ENCODE data around the gene FBXO31. TPM values are rescaled to one million over a fixed set of nuclear protein-coding genes. Genes with fewer than 3 reads are reported as not detected.
"Not testable (repeated sequence)": the region's sequence is repeated elsewhere in the genome, so short reads cannot be mapped to it uniquely, and the experiment has no call there.

FBXO31 gene
- total and polyA plus RNA-seq, 2 of the 13 experiments (the other 11 are each of a cell fraction or from before 2014, with no cell fraction given), result 92.4 to 101 TPM

DNA sequence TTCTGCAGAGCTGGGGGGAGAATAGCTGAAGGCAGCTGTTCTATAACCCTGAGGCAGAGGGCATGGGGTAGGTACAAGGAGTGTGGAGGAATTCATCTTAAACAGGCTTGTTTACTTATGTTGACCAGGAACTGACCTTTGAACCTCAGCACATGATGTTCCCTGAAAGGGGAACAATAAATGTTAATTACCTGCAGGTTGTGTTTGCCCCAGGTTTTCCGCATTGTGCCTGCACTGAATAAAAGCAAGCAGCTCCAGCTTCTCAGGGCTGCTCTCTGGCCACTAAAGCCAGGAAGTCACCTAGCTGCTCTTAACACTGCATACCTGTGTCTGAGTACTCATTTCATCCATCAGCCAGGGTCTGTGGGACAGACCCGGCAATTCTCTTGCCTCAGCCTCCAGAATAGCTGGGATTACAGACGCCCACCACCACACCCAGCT, 4.2 kb downstream of the FBXO31 start (continued):
- TF ChIP-seq, protein P1, sequence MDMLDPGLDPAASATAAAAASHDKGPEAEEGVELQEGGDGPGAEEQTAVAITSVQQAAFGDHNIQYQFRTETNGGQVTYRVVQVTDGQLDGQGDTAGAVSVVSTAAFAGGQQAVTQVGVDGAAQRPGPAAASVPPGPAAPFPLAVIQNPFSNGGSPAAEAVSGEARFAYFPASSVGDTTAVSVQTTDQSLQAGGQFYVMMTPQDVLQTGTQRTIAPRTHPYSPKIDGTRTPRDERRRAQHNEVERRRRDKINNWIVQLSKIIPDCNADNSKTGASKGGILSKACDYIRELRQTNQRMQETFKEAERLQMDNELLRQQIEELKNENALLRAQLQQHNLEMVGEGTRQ (IDR thresholded peaks at IDR 0.05; ENCODE audit: low read depth, low read length), result not testable (repeated sequence)
- TF ChIP-seq, protein P1 (CRISPR knock-in tag; IDR thresholded peaks at IDR 0.05; ENCODE audit: borderline replicate concordance), result 0 out of 2 replicates have a peak, but pooled peaks have one; percentile 17
- TF ChIP-seq ZNF329 (CRISPR knock-in tag; IDR thresholded peaks at IDR 0.05; ENCODE audit: low read depth) (0 out of 2 replicates have a peak, but pooled peaks have one; percentile 32), ZNF792 (CRISPR knock-in tag; IDR thresholded peaks at IDR 0.05) (peak; percentile 46; the same call in 1 of the 2 replicates), IRF2 (CRISPR knock-in tag; IDR thresholded peaks at IDR 0.05) (peak; percentile 68; the same call in 1 of the 2 replicates), YEATS4 (CRISPR knock-in tag; IDR thresholded peaks at IDR 0.05; ENCODE audit: borderline replicate concordance) (peak; percentile 63; the same call in 1 of the 2 replicates), FOXK2 (IDR thresholded peaks at IDR 0.05) (peak; percentile 71; the same call in 1 of the 2 replicates), MYC (CRISPR knock-in tag; IDR thresholded peaks at IDR 0.05; ENCODE audit: borderline replicate concordance) (peak; percentile 20; the same call in 1 of the 2 replicates), NCOR1 (IDR thresholded peaks at IDR 0.05; ENCODE audit: borderline replicate concordance, low read length) (peak; percentile 44; the same call in 1 of the 2 replicates), FOXA3 (CRISPR knock-in tag; IDR thresholded peaks at IDR 0.05) (peak; percentile 96), ISL2 (CRISPR knock-in tag; IDR thresholded peaks at IDR 0.05) (peak; percentile 78), RXRA (CRISPR knock-in tag; IDR thresholded peaks at IDR 0.05) (peak; percentile 51; the same call in 1 of the 2 replicates), SOX6 (CRISPR knock-in tag; IDR thresholded peaks at IDR 0.05) (peak; percentile 96), ZNF331 (CRISPR knock-in tag; IDR thresholded peaks at IDR 0.05) (peak; percentile 72), SSRP1 (CRISPR knock-in tag; IDR thresholded peaks at IDR 0.05) (peak; percentile 24; the same call in 1 of the 2 replicates), HNF4G (IDR thresholded peaks at IDR 0.05; ENCODE audit: borderline replicate concordance, low read depth, low read length) (peak; percentile 77), HNF4G (CRISPR knock-in tag; IDR thresholded peaks at IDR 0.05; ENCODE audit: borderline replicate concordance, low read depth) (0 out of 2 replicates have a peak, but pooled peaks have one; percentile 70), SALL1 (CRISPR knock-in tag; IDR thresholded peaks at IDR 0.05) (peak; percentile 64), HNF4A (CRISPR knock-in tag; IDR thresholded peaks at IDR 0.05) (peak; percentile 94), MXD4 (CRISPR knock-in tag; IDR thresholded peaks at IDR 0.05) (peak; percentile 58; the same call in 1 of the 2 replicates), LCORL (CRISPR knock-in tag; IDR thresholded peaks at IDR 0.05) (0 out of 2 replicates have a peak, but pooled peaks have one; percentile 60), RBFOX2 (IDR thresholded peaks at IDR 0.05; ENCODE audit: low read depth, low read length) (peak; percentile 53), EP300 (IDR thresholded peaks at IDR 0.05; ENCODE audit: low read depth in 2 of 2, low read length in 2 of 2) (peak in 1 of 2 experiments; percentile 55; a peak in 1 of 4 replicates), EP300 (CRISPR knock-in tag; IDR thresholded peaks at IDR 0.05; ENCODE audit: borderline replicate concordance) (peak; percentile 63), GATAD1 (CRISPR knock-in tag; IDR thresholded peaks at IDR 0.05) (peak; percentile 42; the same call in 1 of the 2 replicates)
- TF ChIP-seq, protein P2, sequence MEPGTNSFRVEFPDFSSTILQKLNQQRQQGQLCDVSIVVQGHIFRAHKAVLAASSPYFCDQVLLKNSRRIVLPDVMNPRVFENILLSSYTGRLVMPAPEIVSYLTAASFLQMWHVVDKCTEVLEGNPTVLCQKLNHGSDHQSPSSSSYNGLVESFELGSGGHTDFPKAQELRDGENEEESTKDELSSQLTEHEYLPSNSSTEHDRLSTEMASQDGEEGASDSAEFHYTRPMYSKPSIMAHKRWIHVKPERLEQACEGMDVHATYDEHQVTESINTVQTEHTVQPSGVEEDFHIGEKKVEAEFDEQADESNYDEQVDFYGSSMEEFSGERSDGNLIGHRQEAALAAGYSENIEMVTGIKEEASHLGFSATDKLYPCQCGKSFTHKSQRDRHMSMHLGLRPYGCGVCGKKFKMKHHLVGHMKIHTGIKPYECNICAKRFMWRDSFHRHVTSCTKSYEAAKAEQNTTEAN (CRISPR knock-in tag; conservative IDR thresholded peaks at IDR 0.05), result 0 out of 2 replicates have a peak, but pooled peaks have one; percentile 39
- TF ChIP-seq SOX6, LCORL (IDR thresholded peaks at IDR 0.05): not testable (repeated sequence)
- TF ChIP-seq, protein P3, sequence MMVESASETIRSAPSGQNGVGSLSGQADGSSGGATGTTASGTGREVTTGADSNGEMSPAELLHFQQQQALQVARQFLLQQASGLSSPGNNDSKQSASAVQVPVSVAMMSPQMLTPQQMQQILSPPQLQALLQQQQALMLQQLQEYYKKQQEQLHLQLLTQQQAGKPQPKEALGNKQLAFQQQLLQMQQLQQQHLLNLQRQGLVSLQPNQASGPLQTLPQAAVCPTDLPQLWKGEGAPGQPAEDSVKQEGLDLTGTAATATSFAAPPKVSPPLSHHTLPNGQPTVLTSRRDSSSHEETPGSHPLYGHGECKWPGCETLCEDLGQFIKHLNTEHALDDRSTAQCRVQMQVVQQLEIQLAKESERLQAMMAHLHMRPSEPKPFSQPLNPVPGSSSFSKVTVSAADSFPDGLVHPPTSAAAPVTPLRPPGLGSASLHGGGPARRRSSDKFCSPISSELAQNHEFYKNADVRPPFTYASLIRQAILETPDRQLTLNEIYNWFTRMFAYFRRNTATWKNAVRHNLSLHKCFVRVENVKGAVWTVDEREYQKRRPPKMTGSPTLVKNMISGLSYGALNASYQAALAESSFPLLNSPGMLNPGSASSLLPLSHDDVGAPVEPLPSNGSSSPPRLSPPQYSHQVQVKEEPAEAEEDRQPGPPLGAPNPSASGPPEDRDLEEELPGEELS (CRISPR knock-in tag; IDR thresholded peaks at IDR 0.05), result peak; percentile 92

All from HepG2 (cell line).